ENCODE measurements around the gene FAM50B.
A peak's percentile ranks its signal among the peaks of the same experiment; 100 is the strongest.
"Not testable (repeated sequence)": the region's sequence is repeated elsewhere in the genome, so short reads cannot be mapped to it uniquely, and the experiment has no call there.

FAM50B gene

GRCh38 chr6:3850451-3851203 is 1.5 kb downstream of the FAM50B start:
- peak; percentile 39 for DNase-seq

GRCh38 chr6:3851839-3852238 is 2.7 kb downstream of the FAM50B start:
- no peak for DNase-seq

- no peak for DNase-seq
Measured at GRCh38 chr6:3852391-3852790, 3.2 kb downstream of the FAM50B start.

- DNase-seq = no peak
Measured at GRCh38 chr6:3855866-3856265, 6.7 kb downstream of the FAM50B start.

GRCh38 chr6:3856576-3856975 is 7.4 kb downstream of the FAM50B start:
- DNase-seq = no peak

GRCh38 chr6:3857468-3858456 is 8.6 kb downstream of the FAM50B start:
- DNase-seq = no peak

- no peak for DNase-seq
Measured at GRCh38 chr6:3859878-3860552, 10.8 kb downstream of the FAM50B start.

GRCh38 chr6:3861424-3861823 is 12.3 kb downstream of the FAM50B start:
- no peak for DNase-seq

- DNase-seq = no peak
Measured at GRCh38 chr6:3862038-3862437, 12.9 kb downstream of the FAM50B start.

GRCh38 chr6:3863322-3863721 is 14.1 kb downstream of the FAM50B start:
- not testable (repeated sequence) for DNase-seq

- DNase-seq = no peak
Measured at GRCh38 chr6:3865463-3865862, 16.3 kb downstream of the FAM50B start.

- DNase-seq = no peak
Measured at GRCh38 chr6:3867641-3868502, 18.7 kb downstream of the FAM50B start.

GRCh38 chr6:3868544-3868943 is 19.4 kb downstream of the FAM50B start:
- no peak for DNase-seq

- DNase-seq = no peak
Measured at GRCh38 chr6:3869284-3869631, 20.1 kb downstream of the FAM50B start.

GRCh38 chr6:3869632-3870527 is 20.7 kb downstream of the FAM50B start:
- DNase-seq = peak; percentile 28

GRCh38 chr6:3870528-3870925 is 21.4 kb downstream of the FAM50B start:
- no peak for DNase-seq

GRCh38 chr6:3871515-3871914 is 22.3 kb downstream of the FAM50B start:
- no peak for DNase-seq

GRCh38 chr6:3871939-3872338 is 22.8 kb downstream of the FAM50B start:
- no peak for DNase-seq

- DNase-seq = no peak
Measured at GRCh38 chr6:3872370-3872854, 23.2 kb downstream of the FAM50B start.

- no peak for DNase-seq
Measured at GRCh38 chr6:3873051-3873450, 23.9 kb downstream of the FAM50B start.

GRCh38 chr6:3874069-3874468 is 24.9 kb downstream of the FAM50B start:
- no peak for DNase-seq

All from CD4-positive, alpha-beta T cell treated with Interleukin-4 for 4 hours (primary cell).